LNCaP clone FGC (cell line): ENCODE data around the gene CNTN4.
"Not testable (repeated sequence)": the region's sequence is repeated elsewhere in the genome, so short reads cannot be mapped to it uniquely, and the experiment has no call there.

Experiments used
- DNase-seq: peaks from one replicate; pipeline ENCODE4 v3.0.0-alpha.2; 2011; ENCODE audit warnings: low read depth
- H3K4me3 ChIP-seq: 2 replicates; pipeline ENCODE4 v1.5.1; 2011; ENCODE audit warnings: mild to moderate bottlenecking, low read depth, low read length, control low read depth
- TF ChIP-seq, protein P1 (sequence below): IDR thresholded peaks from 2 replicates; pipeline ENCODE4 v1.5.1; 2012; ENCODE audit warnings: mild to moderate bottlenecking; ENCODE audit not compliant: control insufficient read depth, insufficient read depth; ENCODE audit errors: extremely low read depth

Gene CNTN4

DNA sequence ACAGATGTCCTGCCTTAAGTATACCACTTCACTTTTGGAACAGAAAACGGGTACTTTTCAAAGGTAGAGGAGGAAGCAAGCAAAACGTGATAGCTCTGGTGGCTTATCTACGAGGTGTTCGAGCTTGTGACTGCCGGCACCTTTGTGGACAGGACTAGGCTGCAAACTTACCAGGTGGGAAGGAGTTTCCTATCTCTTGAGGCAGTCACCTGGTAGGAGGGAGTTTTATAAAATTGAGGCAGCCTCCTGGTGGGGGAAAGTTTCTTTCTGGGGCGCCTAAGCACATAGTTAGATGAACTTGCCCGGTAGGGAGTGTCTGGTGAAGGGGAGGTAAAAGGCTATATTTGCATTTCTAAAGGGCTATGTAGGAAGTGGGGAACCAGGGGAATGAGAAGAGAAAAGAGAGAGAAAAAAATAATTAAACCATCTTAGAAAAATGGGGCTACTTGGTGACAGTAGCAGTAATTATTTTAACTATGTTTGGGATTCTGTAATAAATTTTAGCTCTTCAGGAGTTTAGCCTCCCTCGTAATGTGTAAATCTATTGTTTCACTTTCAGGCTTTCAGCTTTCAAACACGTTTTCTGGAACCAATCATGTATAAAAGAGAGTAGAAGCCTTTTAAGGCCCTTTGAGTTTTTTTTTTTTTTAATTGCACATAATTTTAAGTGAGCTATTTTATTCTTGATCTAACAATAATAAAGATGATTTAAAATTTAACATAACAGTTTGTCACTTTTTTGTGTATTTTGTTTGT lies 880.5 kb downstream of the CNTN4 start:
- no peak for DNase-seq
- TF ChIP-seq, protein P1, sequence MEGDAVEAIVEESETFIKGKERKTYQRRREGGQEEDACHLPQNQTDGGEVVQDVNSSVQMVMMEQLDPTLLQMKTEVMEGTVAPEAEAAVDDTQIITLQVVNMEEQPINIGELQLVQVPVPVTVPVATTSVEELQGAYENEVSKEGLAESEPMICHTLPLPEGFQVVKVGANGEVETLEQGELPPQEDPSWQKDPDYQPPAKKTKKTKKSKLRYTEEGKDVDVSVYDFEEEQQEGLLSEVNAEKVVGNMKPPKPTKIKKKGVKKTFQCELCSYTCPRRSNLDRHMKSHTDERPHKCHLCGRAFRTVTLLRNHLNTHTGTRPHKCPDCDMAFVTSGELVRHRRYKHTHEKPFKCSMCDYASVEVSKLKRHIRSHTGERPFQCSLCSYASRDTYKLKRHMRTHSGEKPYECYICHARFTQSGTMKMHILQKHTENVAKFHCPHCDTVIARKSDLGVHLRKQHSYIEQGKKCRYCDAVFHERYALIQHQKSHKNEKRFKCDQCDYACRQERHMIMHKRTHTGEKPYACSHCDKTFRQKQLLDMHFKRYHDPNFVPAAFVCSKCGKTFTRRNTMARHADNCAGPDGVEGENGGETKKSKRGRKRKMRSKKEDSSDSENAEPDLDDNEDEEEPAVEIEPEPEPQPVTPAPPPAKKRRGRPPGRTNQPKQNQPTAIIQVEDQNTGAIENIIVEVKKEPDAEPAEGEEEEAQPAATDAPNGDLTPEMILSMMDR, result no peak
- no peak overlapping the region for H3K4me3 ChIP-seq

DNA sequence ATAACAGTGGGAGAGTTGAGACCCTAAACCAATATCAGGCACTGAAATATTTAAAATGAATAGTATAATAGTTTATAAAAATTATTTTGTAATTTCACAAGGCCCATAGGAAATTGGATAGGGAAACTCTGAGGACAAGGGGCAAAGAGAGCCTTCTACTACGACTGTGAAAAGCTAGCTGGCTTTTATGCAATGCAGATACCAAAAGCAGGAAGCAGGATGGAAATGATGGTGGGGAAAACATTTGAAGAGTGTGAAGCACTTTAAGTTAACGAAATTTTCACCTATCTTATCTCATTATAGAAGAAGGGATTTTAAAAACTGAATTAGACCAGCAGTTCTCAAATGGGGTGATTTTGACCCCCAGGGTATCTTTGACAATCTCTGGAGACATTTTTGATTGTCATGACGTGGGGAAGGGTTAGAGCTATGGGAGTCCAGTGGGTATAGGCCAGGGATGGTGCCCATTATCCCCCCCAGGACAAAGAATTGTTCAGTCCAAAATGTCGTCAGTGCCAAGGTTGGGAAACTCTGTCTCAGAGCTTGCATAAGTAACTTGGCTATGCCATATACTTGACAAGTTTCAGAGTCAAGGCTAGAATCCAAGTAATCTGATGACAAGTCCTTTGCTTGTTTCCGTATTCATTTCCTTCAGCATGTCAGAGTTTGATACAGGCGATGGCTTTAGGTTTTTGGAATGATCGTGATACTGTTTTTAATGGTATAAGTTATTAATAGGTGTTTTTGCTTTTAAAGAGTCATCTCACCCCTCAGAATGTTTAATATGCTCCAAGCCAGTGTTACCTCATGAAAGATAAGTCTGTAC lies 885.6 kb downstream of the CNTN4 start:
- TF ChIP-seq, protein P1, result no peak
- no peak for DNase-seq
- no peak overlapping the region for H3K4me3 ChIP-seq

DNA sequence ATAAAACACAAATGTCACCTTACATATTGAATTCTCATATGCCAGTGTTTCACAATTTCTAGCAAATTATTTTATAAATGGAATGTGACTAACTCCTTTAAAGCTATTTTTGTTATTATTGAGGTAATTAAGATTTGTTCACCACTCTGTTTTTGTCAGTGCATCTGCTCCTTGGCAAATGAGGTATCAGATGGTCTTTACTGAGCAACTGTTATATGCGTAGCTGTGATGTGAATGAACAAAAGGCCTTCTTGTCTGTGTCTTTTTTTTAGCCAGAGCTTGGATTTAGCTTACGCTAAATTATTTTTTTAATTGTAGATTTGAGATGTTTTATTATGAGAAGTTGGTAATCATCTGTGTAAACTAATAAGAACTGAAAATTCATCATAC lies 886.2 kb downstream of the CNTN4 start:
- TF ChIP-seq, protein P1, result no peak
- H3K4me3 ChIP-seq, result no peak overlapping the region
- no peak for DNase-seq

DNA sequence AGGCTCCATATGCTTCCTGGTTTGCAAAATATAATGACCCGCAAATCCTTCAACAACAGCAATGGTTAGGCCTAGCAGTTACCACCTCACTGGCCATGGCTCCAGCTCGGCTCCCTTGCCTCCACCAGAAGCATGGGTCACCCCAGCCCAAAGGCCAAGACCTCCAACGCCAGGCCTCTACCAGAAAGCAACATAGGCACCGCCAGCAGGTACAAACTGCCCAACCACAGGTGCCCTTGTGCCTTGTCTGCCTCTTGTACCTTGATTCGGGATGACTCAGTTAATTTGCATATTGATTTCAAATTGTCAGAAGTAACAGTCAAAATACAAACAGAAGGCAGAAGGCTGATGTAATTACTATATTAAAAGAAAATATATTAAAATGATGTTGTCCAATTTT lies 886.8 kb downstream of the CNTN4 start:
- TF ChIP-seq, protein P1, result no peak
- no peak for DNase-seq

DNA sequence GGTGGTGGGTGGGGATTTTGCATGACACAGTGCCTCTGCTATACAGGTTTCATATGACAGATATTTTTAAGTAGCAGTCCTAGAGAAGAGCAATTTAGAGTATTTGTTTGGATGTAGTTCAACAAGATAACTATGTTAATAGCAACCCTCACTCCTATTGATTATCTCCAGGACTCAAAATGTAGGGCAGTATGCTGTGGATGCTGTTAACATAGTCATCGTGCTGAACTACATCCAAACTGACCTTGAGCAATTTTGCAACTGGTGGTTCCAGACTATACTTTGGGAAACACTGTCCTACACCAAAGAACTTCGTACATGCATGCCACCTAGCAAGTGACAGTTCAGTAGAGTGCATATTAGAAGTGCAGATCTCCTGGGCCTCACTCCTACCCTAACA lies 893.9 kb downstream of the CNTN4 start:
- no peak for DNase-seq
- TF ChIP-seq, protein P1, result no peak
- H3K4me3 ChIP-seq, result no peak overlapping the region

More for the DNA sequence above, 886.8 kb downstream of the CNTN4 start:
- no peak overlapping the region for H3K4me3 ChIP-seq

DNA sequence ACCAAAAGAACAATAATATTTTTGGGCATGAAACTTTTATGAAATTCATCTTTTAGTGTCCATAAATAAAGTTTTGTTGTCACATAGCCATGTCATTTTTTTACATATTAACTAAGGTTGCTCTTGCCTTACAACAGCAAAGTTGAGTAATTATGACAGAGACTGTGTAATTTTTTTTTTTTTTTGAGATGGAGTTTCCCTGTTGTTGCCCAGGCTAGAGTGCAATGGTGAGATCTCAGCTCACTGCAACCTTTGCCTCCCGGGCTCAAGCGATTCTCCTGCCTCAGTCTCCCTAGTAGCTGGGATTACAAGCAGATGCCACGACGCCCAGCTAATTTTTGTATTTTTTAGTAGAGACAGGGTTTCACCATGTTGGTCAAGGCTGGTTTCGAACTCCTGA lies 894.5 kb downstream of the CNTN4 start:
- not testable (repeated sequence) for H3K4me3 ChIP-seq, DNase-seq

DNA sequence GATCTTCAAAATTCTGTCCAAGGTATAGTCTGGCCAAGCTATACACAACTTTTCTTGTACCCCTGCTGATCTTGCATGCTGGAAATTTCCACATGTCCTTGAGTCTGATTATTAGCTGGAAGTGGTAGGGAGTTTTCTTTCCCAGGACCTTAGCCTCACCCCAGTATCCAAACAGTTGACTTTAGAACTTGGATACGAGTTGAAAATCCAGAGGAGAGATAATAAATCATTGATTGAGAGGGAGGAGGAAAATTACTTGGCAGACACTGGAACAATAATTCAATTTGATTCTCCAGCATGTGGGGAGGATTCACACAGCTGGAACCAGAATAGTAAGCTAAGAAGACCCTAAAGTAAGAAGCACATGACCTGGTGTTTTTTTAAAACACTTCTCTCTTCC lies 895.1 kb downstream of the CNTN4 start:
- H3K4me3 ChIP-seq, result no peak overlapping the region
- TF ChIP-seq, protein P1, result no peak
- DNase-seq, result no peak
